H9 (cell line): ENCODE results near the gene IKZF1. TPM values are rescaled to one million over a fixed set of nuclear protein-coding genes. Genes with fewer than 3 reads are reported as not detected.

Experiments
- DNase-seq: peaks from one replicate; pipeline ENCODE4 v3.0.0-alpha.2; 2017
- H2AFZ ChIP-seq: one replicate; pipeline ENCODE4 v1.6.1; 2013; ENCODE audit warnings: mild to moderate bottlenecking, low read length, control low read depth, moderate library complexity
- H2AK5ac ChIP-seq: 2 replicates; pipeline ENCODE4 v1.6.1; 2013; ENCODE audit warnings: low read length, control low read depth, mixed read lengths; ENCODE audit not compliant: insufficient read length
- H2BK120ac ChIP-seq: one replicate; pipeline ENCODE4 v1.6.1; 2013; ENCODE audit warnings: low read depth, mild to moderate bottlenecking, low read length, control low read depth, inconsistent platforms; ENCODE audit not compliant: poor library complexity, severe bottlenecking
- H2BK12ac ChIP-seq: 2 replicates; pipeline ENCODE4 v1.6.1; 2013; ENCODE audit warnings: low read length, control low read depth, mixed read lengths, low read depth; ENCODE audit not compliant: insufficient read length
- H2BK15ac ChIP-seq: 2 replicates; pipeline ENCODE4 v1.6.1; 2013; ENCODE audit warnings: low read depth, low read length, control low read depth
- H2BK20ac ChIP-seq: one replicate; pipeline ENCODE4 v1.6.1; 2013; ENCODE audit warnings: low read depth, mild to moderate bottlenecking, low read length, control low read depth, inconsistent platforms; ENCODE audit not compliant: poor library complexity, severe bottlenecking
- H2BK5ac ChIP-seq: 2 replicates; pipeline ENCODE4 v1.6.1; 2013; ENCODE audit warnings: low read length, control low read depth, mixed read lengths; ENCODE audit not compliant: insufficient read length
- H3K14ac ChIP-seq: 2 replicates; pipeline ENCODE4 v1.6.1; 2013; ENCODE audit warnings: low read length, control low read depth; ENCODE audit not compliant: insufficient read depth
- H3K18ac ChIP-seq: 2 replicates; pipeline ENCODE4 v1.6.1; 2013; ENCODE audit warnings: low read depth, mild to moderate bottlenecking, mixed read lengths, low read length, control low read depth; ENCODE audit not compliant: insufficient read length
- H3K23ac ChIP-seq: 2 replicates; pipeline ENCODE4 v1.6.1; 2013; ENCODE audit warnings: low read length, control low read depth, mixed read lengths, low read depth; ENCODE audit not compliant: insufficient read length
- H3K23me2 ChIP-seq: 2 replicates; pipeline ENCODE4 v1.6.1; 2013; ENCODE audit warnings: low read depth, mild to moderate bottlenecking, mixed read lengths, low read length, control low read depth; ENCODE audit not compliant: insufficient read length, poor library complexity, severe bottlenecking
- H3K27ac ChIP-seq: 2 replicates; pipeline ENCODE4 v1.5.1; 2013; ENCODE audit warnings: low read length, control low read depth, mixed read lengths, low read depth; ENCODE audit not compliant: insufficient read length
- H3K27me3 ChIP-seq: 2 replicates; pipeline ENCODE4 v1.6.1; 2013; ENCODE audit warnings: low read length, control low read depth, inconsistent platforms; ENCODE audit not compliant: insufficient read depth
- H3K4ac ChIP-seq: 2 replicates; pipeline ENCODE4 v1.6.1; 2013; ENCODE audit warnings: low read depth, mild to moderate bottlenecking, control low read depth, inconsistent platforms, low read length, moderate library complexity
- H3K4me1 ChIP-seq: 2 replicates; pipeline ENCODE4 v1.6.1; 2013; ENCODE audit warnings: low read length, control low read depth, inconsistent platforms; ENCODE audit not compliant: insufficient read depth
- H3K4me2 ChIP-seq: 2 replicates; pipeline ENCODE4 v1.6.1; 2013; ENCODE audit warnings: low read length, control low read depth, mixed read lengths; ENCODE audit not compliant: insufficient read length, insufficient read depth
- H3K56ac ChIP-seq: 2 replicates; pipeline ENCODE4 v1.6.1; 2013; ENCODE audit warnings: low read depth, mild to moderate bottlenecking, mixed read lengths, low read length, control low read depth; ENCODE audit not compliant: insufficient read length
- H3K79me1 ChIP-seq: 2 replicates; pipeline ENCODE4 v1.6.1; 2013; ENCODE audit warnings: low read depth, mild to moderate bottlenecking, moderate library complexity, low read length, control low read depth, inconsistent platforms; ENCODE audit not compliant: insufficient read depth, poor library complexity, severe bottlenecking
- H3K79me2 ChIP-seq: 2 replicates; pipeline ENCODE4 v1.6.1; 2013; ENCODE audit warnings: low read length, control low read depth, inconsistent platforms; ENCODE audit not compliant: insufficient read depth
- H3K9ac ChIP-seq: 2 replicates; pipeline ENCODE4 v1.6.1; 2013; ENCODE audit warnings: low read length, control low read depth, mixed read lengths; ENCODE audit not compliant: insufficient read length; ENCODE audit errors: extremely low read depth
- H3K9me3 ChIP-seq: one replicate; pipeline ENCODE4 v1.6.1; 2013; ENCODE audit warnings: low read depth, low read length, inconsistent platforms; ENCODE audit not compliant: control insufficient read depth
- H3T11ph ChIP-seq: one replicate; pipeline ENCODE4 v1.6.1; 2013; ENCODE audit warnings: mild to moderate bottlenecking, low read length, control low read depth, inconsistent platforms
- H4K20me1 ChIP-seq: one replicate; pipeline ENCODE4 v1.6.1; 2013; ENCODE audit not compliant: control insufficient read depth, insufficient read length, insufficient read depth
- H4K5ac ChIP-seq: 2 replicates; pipeline ENCODE4 v1.6.1; 2013; ENCODE audit warnings: low read depth, mild to moderate bottlenecking, mixed read lengths, low read length, control low read depth; ENCODE audit not compliant: insufficient read length
- H4K8ac ChIP-seq: replicated peaks from 2 replicates; pipeline ENCODE4 v1.6.1; 2013; ENCODE audit warnings: low read length, control low read depth, mixed read lengths, low read depth; ENCODE audit not compliant: insufficient read length
- H4K91ac ChIP-seq: 2 replicates; pipeline ENCODE4 v1.6.1; 2013; ENCODE audit warnings: low read depth, mild to moderate bottlenecking, moderate library complexity, mixed read lengths, low read length, control low read depth; ENCODE audit not compliant: insufficient read length
- H3K27ac Mint-ChIP-seq, 3 experiments: 2 replicates in 2 of 3; 3 replicates in 1 of 3; pipeline ENCODE4 v1.8.0; 2020 to 2021; ENCODE audit warnings: mixed read lengths in 3 of 3, mild to moderate bottlenecking in 1 of 3, moderate library complexity in 1 of 3
- H3K27me3 Mint-ChIP-seq: 2 replicates; pipeline ENCODE4 v1.8.0; 2021; ENCODE audit warnings: low read depth, mild to moderate bottlenecking, moderate library complexity, mixed read lengths
- H3K36me3 Mint-ChIP-seq, 3 experiments: 2 replicates in 2 of 3; 3 replicates in 1 of 3; pipeline ENCODE4 v1.8.0; 2020 to 2021; ENCODE audit warnings: low read depth in 3 of 3, mixed read lengths in 3 of 3; ENCODE audit not compliant: insufficient read depth in 1 of 3
- H3K4me1 Mint-ChIP-seq, 2 experiments: 2 replicates each; pipeline ENCODE4 v1.8.0; 2020; ENCODE audit warnings: mixed read lengths in 2 of 2
- H3K4me3 Mint-ChIP-seq, 2 experiments: 2 replicates in 1 of 2; 3 replicates in 1 of 2; pipeline ENCODE4 v1.8.0; 2020 to 2021; ENCODE audit warnings: mild to moderate bottlenecking in 2 of 2, mixed read lengths in 2 of 2, moderate library complexity in 1 of 2
- H3K9me3 Mint-ChIP-seq, 2 experiments: 2 replicates in 1 of 2; 3 replicates in 1 of 2; pipeline ENCODE4 v1.8.0; 2020; ENCODE audit warnings: mild to moderate bottlenecking in 2 of 2, mixed read lengths in 2 of 2, moderate library complexity in 1 of 2
- WGBS: extraction: QIAGEN DNeasy Blood & Tissue Kit; methylation state at CpG from one replicate; pipeline ENCODE4 v1.1.7; 2013; ENCODE audit warnings: missing lambda C conversion rate, low lambda C conversion rate, mixed read lengths; ENCODE audit not compliant: insufficient read length; ENCODE audit errors: extremely low coverage; 5-methylcytosine and 5-hydroxymethylcytosine counted together
- total RNA-seq: library from RNA; stranded (reverse); gene quantifications from 2 replicates; pipeline ENCODE4 v1.2.1, GENCODE V29; 2021
- TF ChIP-seq, protein P1 (sequence below): fragments of 200-600 bp; sonication (generic); conservative IDR thresholded peaks from 3 replicates; pipeline ENCODE4 v1.8.0; 2021; ENCODE audit warnings: antibody characterized with exemption, mild to moderate bottlenecking

The IKZF1 gene
- total RNA-seq, 1 experiment from 2014 or later: 0.98 TPM

DNA sequence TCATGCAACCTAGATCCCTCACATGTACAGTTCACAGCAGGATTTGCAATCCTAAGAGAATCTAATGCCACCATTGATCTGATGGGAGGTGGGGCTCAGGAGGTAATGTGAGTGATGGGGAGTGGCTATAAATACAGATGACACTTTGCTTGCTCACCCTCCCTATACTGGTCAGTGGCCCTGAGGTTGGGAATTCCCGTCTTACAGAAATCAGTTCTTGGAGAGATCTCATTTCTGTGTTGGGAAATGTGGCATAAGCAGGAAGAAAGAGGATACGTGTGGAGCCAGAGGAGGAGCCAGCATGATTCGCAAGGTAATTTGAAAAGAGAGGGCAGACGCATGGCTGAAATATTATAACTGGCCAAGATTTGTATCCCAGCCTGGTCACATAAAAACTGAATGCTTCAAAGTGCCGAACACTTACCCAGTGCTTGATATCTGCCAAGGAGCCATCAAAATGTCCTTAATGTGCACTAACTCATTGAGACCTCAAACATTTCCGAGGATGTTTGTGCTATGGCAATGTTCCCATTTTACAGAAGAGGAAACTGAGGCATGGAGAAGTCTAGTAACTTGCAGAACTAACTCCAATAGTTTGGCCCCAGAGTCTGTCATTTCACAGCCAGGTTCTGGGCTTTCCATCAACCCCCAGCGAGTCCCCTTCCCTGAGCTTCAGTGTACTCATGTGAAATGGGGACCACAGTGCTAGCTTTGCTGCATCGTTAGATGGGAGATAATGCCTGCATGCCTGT is 5.5 kb upstream of the IKZF1 start:
- H3K14ac ChIP-seq: no peak overlapping the region
- no peak overlapping the region for H4K91ac ChIP-seq
- no peak overlapping the region for H2AFZ ChIP-seq
- no peak overlapping the region for H3K4me3 Mint-ChIP-seq
- no peak overlapping the region for H3K4ac ChIP-seq
- H3K9ac ChIP-seq: no peak overlapping the region
- no peak overlapping the region for H4K8ac ChIP-seq
- TF ChIP-seq, protein P1, sequence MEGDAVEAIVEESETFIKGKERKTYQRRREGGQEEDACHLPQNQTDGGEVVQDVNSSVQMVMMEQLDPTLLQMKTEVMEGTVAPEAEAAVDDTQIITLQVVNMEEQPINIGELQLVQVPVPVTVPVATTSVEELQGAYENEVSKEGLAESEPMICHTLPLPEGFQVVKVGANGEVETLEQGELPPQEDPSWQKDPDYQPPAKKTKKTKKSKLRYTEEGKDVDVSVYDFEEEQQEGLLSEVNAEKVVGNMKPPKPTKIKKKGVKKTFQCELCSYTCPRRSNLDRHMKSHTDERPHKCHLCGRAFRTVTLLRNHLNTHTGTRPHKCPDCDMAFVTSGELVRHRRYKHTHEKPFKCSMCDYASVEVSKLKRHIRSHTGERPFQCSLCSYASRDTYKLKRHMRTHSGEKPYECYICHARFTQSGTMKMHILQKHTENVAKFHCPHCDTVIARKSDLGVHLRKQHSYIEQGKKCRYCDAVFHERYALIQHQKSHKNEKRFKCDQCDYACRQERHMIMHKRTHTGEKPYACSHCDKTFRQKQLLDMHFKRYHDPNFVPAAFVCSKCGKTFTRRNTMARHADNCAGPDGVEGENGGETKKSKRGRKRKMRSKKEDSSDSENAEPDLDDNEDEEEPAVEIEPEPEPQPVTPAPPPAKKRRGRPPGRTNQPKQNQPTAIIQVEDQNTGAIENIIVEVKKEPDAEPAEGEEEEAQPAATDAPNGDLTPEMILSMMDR: no peak
- no peak overlapping the region for H3K18ac ChIP-seq
- peaks cover 4 to 5% of the 10 kb centered on the region in 2 experiments for H3K4me1 Mint-ChIP-seq
- H3T11ph ChIP-seq: no peak overlapping the region
- no peaks in the 10 kb centered on the region for H3K79me1 ChIP-seq
- peaks cover 4% of the 10 kb centered on the region for H3K23me2 ChIP-seq
- H3K27me3 Mint-ChIP-seq: peaks cover 41% of the 10 kb centered on the region
- no peak overlapping the region for H3K56ac ChIP-seq
- H3K79me2 ChIP-seq: no peaks in the 10 kb centered on the region
- H3K27me3 ChIP-seq: peaks cover 8% of the 10 kb centered on the region; the same call in 1 of the 2 replicates
- no peak overlapping the region for H2BK5ac ChIP-seq
- H3K27ac Mint-ChIP-seq: no peak overlapping the region; a peak in 1 of 7 replicates
- H4K5ac ChIP-seq: no peak overlapping the region
- peaks cover 0 to 7% of the 10 kb centered on the region in 2 experiments; a peak in 2 of 5 replicates for H3K9me3 Mint-ChIP-seq
- no peak overlapping the region for H3K4me2 ChIP-seq
- no peak overlapping the region for H3K27ac ChIP-seq
- H2BK15ac ChIP-seq: no peak overlapping the region
- DNase-seq: no peak
- H4K20me1 ChIP-seq: no peaks in the 10 kb centered on the region
- H3K36me3 Mint-ChIP-seq: no peaks in the 10 kb centered on the region; a peak in 1 of 7 replicates
- H2BK120ac ChIP-seq: no peak overlapping the region
- H3K4me1 ChIP-seq: no peaks in the 10 kb centered on the region
- no peak overlapping the region for H3K23ac ChIP-seq
- H2BK12ac ChIP-seq: no peak overlapping the region
- H2BK20ac ChIP-seq: no peak overlapping the region
- H3K9me3 ChIP-seq: no peaks in the 10 kb centered on the region
- H2AK5ac ChIP-seq: no peak overlapping the region
- no CpG with 5 or more reads among the region's 8 CpGs for WGBS
